Heart left ventricle (tissue), 13 donors: ENCODE measurements around the gene PADI4.

Source experiments
- CTCF ChIP-seq, 12 donors: fragments of 200-600 bp; sonication (generic) in 4 of 12; IDR thresholded peaks; one replicate each; pipeline versions ENCODE4 v1.5.0 to v1.8.0; 2018 to 2022; ENCODE audit warnings: antibody characterized with exemption in 12 of 12, mild to moderate bottlenecking in 5 of 12
- POLR2A ChIP-seq, 2 donors: fragments of 450-650 bp; IDR thresholded peaks; one replicate each; pipeline ENCODE4 v1.6.1; 2017; ENCODE audit warnings: antibody characterized with exemption in 2 of 2, mild to moderate bottlenecking in 2 of 2, moderate library complexity in 2 of 2
- donor health status: ischemic (EF 13 %, LVEDD 7.1; RV severe dilation, severe dysfunction).
- donor health status: DM: no; HTN: yes; CAD: no.
- donor health status: DM: no; HTN: no; CAD: no.
- donor health status: ischemic (EF 25% LVEDD 6.9; RV normal size, moderate dysfunction).
- donor health status: ischemic (EF 25% LVEDD 5.7; RV mildly dilated, moderate dysfunction).
- donor health status: ischemic (EF 35%, LVEDD 5.7; RV mildly dilated, moderate dysfunction).
- donor health status: nonischemic (EF 11% LVEDD 7.7; RV severe dilation, severe dysfunction).
- donor health status: DM: yes; HTN: yes; CAD: no.
- donor health status: PGD.
- donor health status: ischemic (EF 29% LVEDD 5.4; RV normal size, mild dysfunction).
- donor health status: nonischemic (EF 23%, LVEDD 6.1; RV moderate dilation, normal function).

- TF ChIP-seq POLR2A (IDR thresholded peaks at IDR 0.05): no peak
- no peak for TF ChIP-seq CTCF (IDR thresholded peaks at IDR 0.05)
Observed at GRCh38 chr1:17308593-17308992, 596 bp downstream of the PADI4 start.
